ENCODE data around the gene SLC22A17.
A peak's percentile ranks its signal among the peaks of the same experiment; 100 is the strongest.
"Not testable (repeated sequence)": the region's sequence is repeated elsewhere in the genome, so short reads cannot be mapped to it uniquely, and the experiment has no call there.

SLC22A17 gene

DNA sequence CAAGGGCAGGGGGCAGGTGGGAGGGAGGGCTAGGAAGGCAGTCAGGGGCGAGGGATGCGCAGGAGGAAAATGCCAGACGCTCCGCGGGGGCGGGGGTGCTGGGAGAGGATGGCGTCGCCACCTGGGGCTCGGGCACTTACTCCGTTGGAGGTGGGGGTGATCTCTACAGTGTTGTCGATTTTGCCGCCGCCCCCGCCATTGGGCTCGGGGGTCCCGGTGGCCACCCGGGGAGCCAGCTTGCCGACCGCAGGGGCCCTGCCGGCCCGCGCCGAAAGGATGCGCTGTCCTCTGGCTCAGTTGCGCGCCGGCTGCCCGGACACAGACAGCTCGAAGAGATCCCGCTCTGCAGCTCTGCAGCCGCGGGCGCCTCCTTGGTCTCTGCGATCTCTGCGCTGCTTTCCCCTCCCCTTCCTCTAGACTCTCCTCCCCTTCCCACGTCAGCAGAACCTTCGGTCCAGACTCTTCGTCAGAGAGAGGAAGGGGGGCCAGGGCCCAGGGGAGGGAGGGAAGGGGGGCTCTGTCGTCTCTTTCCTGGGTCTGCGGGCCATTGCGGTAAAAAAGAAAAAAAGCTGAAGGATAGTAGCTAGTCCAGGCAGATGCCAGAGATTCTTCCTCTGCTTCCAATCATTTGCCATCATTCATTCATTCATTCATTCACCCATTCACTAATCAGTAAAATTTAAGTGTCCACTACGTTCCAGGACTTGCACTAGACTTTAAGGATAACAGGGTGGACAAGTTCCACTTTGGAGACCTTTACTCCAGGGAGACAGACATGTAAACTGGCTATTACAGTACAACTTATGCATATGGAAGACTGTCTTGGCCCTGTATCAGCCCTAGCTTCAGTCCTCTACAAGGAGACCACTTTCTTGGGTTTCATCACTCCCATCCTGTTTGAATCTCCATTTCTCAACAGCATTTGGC, at the start of gene SLC22A17:
Gene SLC22A17, minus strand, starts transcription at position 382 of the 927 bp plus-strand sequence.
- DNase-seq: peak; percentile 35 to 43

DNA sequence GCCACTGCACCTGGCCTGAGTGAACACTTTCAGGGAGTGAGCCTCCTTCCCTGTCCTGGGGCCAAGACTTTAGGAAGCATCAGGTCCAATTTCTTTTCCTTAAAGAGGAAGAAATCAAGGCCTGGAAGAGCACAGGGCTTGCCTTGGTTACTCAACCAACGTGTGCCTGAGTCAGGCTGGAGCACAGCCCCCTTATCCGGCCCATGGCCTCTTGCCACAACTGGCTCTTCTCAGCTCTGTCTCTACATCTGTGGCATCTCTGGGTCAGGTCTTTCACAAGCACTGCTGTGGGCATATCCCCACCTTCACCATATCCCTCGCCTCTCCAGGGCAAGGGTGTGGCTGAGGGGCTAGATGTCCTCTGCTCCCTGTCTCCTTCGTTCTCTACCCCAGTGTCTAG, 48.6 kb upstream of the SLC22A17 start:
- no peak for DNase-seq

DNA sequence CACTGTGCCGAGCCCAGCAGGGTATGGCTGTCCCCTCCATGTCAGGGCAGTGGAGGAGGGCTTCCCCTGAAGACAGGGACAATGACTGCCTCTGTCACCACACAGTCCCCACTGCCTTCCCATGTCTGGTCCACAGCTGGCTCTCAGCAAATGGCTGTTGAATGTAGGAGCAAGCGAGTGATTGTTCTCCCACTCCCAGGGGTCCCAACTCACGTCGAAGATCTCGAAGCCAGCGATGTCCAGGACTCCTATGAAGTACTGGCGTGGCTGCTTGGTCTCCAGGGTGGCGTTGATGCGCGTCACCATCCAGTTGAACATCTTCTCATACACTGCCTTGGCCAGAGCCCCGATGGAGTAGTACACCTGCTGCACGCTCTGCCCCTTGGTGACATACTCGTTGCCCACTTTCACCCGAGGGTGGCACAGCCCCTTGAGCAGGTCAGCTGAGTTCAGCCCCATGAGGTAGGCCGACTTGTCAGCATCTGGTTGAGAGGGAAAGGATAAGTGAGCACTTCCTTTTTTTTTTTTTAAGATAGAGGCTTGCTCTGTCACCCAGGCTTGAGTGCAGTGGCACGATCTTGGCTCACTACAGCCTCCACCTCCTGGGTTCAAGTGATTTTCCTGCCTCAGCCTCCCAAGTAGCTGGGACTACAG, 47.9 kb upstream of the SLC22A17 start:
- DNase-seq: not testable (repeated sequence)

DNA sequence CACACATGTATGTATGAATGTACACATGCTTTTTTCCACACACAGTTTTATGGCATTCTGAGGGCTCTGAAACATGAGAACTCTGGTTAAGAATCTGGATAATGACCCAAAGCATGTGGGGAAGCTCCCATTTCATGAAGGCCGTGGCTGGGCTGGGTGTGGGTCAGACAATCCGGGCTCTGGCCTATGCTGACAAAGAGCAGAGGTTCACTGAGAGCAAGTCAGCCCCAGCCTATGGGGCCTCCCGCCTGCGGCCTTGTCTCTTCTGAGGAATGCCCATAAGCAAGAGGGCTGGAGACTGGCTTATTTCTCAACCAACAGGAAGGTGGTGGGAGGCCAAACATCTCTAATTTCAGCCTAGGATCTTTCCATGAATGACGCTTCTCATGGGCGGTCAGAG, 46.9 kb upstream of the SLC22A17 start:
- DNase-seq: no peak

DNA sequence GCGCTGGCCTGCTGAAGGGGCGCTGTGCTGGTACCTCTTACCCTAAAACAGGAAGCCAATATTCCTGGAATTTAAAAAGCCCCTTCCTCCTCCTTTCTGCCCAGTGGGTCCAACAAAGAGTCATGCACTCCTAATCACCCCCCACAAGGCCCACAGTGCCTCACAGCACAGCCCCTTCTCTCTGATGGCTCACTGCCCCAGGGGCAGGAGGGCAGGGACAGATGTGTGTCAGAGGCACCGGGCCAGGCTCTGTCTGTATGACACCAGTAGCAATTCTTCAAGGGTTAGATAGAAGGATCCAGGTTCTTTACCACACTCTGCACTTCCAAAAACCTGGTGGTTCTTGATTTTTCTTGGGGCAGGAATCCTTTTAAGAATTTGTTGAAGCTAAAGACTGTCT, 46.4 kb upstream of the SLC22A17 start:
- no peak for DNase-seq

DNA sequence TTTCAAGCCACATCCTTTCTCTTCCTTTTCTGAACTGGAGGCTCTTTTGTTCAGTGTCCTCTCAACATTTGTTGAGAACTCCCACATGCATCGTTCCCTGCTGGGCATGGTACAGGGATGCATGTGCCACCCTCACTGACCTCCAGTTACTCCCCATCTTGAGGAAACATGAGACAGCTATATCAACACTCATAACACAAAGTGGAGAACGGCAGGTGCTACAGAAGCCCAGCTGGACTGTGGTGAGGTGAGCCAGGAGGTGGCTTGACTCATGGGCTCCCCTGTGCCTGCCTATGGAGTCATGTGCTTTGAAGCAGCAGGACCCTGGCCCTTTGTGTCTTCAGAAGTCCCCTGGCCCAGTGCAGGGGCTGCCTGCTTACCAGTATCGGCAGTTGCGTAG, 45.7 kb upstream of the SLC22A17 start:
- no peak for DNase-seq

DNA sequence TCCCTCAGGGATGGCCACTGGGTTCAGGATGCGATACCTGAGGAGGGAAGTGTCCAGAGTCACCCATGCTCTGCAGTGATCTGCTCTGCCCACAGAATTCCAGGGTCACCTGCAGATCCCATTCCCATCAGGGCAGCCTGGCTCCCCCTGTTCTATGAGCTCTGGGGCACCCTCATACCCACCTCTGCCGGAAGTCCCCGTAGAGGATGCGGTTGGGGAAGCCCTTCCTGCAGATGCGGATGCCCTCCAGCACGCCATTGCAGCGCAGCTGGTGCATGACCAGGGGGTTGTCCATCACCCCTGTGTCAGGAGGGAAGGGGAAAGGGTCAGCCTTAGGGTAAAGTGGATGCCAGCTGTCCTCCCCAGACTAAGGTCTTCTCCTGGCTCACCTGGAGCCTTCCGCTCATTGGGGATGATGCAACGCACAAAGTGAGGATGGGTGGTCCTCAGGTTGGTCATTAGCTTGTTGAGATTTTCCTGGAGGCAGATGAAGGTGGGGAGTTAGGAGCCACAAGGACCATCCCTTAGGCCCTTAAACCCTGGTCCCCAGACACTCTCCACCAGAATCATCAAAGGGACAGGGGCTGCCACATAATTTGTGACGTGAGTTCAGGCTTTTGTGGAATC, 44.2 kb upstream of the SLC22A17 start:
- DNase-seq: no peak

DNA sequence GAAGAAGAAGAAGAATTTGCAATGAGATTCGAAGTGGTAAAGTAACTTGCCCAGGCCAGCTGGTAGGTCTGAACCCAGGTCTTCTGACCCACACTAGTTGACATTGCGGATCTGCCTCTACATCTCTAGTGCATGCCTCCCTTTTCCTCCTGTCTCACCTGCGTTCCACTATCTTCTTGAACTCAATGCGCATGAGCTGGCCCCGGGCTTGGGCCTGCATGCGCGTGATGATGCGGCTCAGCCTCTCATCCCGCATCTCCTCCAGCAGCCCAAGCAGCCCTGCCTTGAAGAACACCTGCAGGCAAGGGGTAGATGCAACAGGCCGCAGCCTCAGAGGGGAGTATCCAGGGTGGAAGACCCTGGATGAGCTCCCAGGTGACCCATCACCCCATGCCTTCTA, 43.4 kb upstream of the SLC22A17 start:
- no peak for DNase-seq

DNA sequence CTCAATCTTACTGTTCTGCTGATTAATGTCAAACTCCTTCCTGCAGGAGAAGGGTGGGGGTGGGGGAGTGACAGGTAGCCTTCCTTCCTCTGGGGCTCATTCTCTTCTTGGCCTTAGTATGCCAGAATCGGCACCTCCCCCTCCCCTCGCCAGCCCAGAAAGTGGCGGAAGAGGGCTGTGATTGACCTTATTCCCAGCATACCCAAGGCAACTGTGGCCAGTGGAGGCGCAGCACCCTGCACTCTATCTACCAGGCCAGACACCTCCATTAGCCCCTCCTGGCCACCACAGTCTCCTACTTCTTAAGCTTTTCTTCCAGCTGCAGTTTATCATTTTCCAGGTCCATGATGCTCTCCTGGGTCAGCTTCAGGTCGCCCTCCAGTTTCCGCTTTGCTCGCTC, 39.9 kb upstream of the SLC22A17 start:
- DNase-seq: no peak

DNA sequence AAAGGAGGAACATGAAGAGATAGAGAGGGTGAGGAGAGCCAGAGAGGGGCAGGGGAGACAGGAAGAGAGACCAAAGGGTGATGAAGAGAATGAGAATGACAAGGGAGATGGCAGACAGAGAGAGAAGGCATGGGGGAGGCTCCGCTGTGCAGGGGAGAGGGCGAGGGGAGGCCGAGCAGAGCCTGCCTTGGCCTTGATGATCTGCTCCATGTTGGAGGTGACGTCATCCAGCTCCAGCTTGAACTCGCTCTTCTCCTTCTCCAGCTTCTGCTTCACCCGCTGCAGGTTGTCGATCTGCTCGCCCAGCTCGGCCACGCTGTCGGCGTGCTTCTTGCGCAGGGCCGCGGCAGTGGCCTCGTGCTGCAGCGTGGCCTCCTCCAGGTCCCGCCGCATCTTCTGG, 37.2 kb upstream of the SLC22A17 start:
- not testable (repeated sequence) for DNase-seq

DNA sequence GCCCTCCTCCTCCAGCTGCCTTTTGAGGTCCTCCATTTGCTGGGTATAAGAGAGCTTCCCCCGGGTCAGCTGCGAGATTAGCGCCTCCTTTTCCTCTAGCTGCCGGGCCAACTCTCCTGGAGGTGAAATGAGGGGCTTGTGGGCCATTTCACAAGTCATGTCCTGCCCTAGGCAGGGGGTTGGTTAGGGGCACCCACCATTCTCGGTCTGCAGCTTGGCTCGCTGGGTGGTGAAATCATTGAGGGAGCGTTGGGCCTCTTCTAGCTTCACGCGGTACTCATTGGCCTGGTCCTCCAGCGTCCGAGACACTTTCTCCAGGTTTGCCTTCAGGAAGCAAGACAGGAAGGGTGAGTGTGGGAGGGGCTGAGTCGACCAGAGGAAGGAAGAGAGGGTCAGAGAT, 36.7 kb upstream of the SLC22A17 start:
- DNase-seq: no peak

DNA sequence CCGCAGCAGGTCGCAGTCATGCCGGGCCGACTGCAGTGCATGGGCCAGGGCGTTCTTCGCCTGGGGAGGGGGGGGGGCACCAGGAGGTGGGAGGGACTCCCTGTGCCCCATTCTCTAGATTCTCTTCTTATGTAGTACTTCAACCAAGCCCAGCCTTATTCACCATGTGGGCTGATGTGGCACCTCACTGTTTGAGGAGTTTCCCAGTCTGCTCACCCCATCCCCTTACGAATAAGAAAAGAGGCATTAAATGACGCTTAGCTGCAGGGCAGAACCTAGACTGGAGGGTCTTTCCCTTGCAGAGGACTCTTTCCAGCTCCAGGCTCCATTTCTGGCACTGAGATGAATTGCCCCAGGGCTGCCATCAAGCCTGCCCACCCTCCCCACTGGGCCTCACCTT, 36.3 kb upstream of the SLC22A17 start:
- no peak for DNase-seq

DNA sequence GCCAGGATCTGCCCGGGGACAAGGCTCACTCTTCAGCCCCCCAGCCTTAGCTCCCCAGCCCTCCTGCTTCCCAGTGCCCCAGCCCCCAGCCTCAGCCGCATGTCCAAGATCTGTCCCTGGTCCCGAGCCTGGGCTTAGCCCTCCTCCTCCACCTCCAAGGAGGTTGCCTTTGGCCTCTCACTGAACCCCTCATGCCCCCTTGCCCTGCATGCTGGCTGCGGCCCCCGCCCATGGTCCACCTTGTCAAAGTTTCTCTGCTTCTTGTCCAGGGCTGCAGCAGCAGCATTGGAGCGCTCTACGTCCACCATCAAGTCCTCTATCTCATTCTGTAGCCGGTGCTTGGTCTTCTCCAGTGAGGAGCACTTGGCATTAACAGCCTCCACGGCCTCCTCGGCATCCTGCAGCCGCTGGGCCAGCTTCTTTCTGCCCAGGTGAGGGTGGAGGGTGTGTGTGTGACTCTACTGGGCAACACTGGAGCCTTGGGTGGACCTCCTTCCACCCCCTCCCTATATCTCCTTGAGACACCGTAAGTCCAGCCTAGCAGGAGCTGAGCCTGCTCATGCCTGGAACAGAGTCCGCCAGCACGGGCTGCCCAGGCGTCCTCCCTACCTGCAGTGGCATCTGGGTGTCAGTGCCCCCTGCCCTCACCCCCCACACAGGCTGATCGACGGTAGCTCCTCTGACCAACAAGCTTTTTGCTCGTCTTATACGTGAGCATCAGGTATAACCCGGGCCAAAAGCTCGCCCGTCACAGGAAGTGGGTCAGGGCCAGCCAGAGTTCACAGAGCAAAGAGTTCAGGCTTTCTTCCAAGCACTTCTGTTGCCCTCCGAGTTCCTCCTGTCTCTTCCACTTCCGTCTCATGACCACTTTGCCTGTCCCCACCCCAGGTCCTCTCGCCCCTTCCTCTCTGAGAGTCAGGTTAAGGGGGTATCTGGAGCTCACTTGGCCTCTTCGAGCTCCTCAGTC, 35.5 kb upstream of the SLC22A17 start:
- no peak for DNase-seq

DNA sequence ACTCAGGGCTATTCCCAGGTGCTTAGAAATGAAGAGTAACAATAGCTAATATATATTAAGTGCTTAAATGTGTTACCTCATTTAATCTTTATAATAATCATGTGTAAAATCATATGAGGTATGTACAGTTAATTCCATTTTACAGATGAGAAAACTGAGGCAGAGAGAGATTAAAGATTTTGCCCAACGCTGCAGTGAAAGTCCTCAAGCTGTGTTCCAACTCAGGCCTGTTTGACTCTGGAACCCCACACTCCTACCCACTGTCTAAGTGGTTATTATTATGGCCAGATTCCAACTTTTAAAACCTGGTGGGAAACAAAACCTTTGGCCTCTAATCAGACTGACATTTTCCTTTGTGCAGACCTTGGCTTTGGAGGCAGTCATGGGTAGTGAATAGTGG, 34.3 kb upstream of the SLC22A17 start:
- no peak for DNase-seq

DNA sequence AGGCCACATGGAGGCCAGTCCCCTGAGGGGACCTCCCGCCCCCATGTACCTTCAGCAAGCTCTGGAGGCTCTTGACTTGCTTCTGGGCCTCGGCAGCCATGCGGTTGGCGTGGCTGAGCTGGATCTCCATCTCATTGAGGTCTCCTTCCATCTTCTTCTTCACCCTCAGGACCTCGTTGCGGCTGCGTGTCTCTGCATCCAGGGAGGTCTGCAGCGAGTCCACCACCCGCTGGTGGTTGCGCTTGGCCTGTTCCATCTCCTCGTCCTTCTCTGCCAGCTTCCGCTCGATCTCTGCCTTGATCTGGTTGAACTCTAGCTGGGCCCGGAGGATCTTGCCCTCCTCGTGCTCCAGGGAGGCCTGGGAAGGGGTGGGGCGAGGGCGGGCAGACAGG, 33.6 kb upstream of the SLC22A17 start:
- DNase-seq: not testable (repeated sequence)

DNA sequence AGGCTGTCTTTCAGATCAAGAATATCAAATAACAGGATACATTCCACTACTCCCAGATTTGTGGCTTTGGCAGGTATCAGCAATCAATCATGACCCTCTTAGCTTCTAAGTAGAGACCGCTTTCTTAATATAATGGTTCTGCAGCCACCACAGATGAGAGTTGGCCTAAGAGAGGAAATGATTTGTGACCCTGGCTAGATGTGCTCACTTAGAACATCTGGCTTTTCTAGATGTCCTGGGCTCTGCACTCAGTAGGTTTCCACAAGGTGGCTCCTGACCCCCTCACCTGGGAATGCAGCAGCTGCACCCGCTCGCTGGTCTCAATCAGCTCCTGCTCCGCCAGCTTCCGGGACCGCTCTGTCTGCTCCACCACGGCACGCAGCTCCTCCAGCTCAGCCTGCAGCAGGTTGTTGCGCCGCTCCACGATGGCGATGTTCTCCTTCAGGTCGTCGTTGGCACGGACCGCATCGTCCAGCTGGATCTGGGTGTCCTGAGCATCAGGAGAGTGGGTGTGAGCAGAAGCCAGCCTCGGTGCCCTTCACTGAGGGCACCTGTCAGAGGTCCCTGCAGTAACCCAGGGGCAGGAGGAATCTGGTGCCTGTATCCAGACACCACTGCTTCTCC, 33.1 kb upstream of the SLC22A17 start:
- DNase-seq: no peak

DNA sequence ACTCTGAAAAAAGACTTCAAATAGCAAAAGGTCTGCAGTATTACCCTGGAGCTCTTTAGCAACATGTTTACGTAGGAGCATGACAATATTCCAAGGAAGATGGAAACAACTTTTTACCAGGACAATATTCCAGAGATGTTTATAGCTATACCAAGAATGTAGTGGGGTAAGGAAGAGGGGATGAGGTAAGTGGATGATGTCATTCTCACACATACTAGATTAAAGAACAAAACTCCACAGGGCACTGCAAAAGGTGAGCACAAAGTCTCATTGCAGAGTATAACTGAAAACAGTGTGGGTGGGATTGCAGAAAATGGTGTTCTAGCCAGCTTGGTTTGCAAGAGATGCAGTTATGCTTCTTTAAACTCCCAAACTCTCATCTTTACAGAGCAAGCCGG, 32.6 kb upstream of the SLC22A17 start:
- no peak for DNase-seq

DNA sequence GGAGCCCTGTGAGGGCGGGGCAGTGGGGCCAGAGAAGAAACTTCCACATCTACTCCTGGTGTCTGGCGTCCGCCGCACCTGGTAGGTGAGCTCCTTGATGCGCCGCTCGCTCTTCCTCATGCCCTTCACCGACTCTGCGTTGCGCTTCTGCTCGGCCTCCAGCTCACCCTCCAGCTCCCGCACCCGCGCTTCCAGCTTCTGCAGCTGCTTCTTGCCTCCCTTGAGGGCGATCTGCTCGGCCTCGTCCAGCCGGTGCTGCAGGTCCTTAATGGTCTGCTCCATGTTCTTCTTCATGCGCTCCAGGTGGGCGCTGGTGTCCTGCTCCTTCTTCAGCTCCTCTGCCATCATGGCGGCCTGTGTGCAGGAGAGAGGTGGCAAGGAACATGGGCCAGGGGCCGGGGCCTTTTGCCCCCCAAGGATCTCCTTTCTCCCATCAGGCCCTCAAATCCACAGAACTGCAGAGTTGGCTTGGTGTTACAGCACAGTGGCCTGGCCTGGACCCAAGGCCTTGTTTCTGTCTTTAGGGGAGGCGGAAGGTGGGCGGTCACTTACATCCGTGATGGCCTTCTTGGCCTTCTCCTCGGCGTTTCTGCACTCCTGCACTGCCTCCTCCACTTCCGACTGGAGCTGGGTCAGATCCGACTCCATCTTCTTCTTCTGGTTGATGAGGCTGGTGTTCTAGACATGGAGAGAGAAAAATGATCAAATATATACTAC, 31.8 kb upstream of the SLC22A17 start:
- no peak for DNase-seq

DNA sequence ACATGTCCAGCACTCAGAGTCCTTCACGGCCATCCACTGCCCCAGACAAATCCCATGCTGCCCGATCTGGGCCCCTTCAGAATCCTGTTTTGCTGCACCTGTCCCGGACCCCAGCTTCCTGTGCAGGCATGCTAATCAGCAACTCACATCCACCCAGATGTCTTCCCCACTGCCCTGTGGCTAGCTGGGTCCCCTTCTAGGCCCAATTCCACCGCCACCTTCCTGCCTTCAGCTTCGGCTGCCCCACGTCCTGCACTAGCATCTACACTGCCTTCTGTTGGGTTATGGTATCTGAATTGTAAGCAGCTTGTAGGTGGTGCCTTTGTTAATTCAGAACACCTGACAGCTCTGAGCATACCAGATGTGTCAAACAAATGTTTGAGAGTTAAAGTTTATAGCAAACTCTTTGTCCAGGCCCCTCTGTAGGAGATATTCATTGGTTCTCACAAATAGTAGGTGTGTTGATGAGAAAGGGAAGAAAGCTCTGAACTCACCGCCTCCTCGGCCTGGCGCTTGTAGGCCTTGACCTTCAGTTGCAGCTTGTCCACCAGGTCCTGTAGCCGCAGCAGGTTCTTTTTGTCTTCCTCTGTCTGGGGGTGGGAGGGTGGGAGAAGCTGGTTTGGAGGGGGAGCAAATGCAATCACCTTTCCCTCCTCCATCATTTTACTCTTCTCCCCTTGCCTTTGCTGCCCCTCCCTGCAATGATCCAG, 30.2 kb upstream of the SLC22A17 start:
- DNase-seq: no peak

DNA sequence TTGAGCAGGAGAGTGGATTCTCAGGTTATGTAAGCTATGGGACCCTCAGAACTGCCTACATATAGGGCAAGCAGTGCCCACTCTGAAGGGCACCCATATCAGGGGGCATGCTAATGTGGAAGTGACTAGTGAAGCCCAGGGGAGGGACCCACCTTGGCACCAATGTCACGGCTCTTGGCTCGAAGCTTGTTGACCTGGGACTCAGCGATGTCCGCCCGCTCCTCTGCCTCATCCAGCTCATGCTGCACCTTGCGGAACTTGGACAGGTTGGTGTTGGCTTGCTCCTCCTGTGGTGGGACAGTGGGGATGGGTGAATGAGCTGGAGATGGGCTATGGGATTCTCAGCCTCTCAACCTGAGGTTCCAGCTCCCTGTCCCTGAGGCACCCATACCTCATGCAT, 29.6 kb upstream of the SLC22A17 start:
- DNase-seq: no peak

DNA sequence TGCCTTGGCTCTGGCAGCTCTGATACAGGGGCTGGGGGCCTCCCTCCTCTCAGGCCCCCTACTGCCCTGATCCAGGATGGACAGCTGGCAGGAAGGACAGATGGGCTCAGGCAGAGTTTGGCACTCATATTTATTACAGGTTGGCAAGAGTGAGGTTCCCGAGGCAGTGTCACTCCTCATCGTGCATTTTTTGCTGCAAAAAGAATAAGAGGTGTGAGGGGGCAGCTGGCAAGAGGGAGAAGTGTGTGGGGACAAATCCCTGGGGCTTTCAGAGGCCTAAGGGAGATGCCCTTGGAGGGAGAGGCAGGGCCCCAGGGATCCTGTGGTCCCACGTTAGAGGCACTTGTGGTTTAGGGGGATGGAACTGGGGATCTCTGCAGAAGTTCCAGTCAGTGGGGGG, 29.2 kb upstream of the SLC22A17 start:
- DNase-seq: no peak

Measured in stimulated activated CD4-positive, alpha-beta T cell treated with anti-CD3 and anti-CD28 coated beads, Interleukin-2, amount 100 ng/mL, for 48 hours (primary cell).